Heart left ventricle (tissue), 16 donors: ENCODE data around the gene CACNA1S. TPM values are rescaled to one million over a fixed set of nuclear protein-coding genes. Genes with fewer than 3 reads are reported as not detected.

ENCODE experiments used
- ATAC-seq, 4 donors: fragments of 200-7000 bp; cut with Tn5 transposase; one replicate each; pipeline ENCODE4 v1.9.1; 2020 to 2022; ENCODE audit warnings: moderate library complexity in 4 of 4, mild to moderate bottlenecking in 3 of 4, moderate number of reproducible peaks in 1 of 4
- DNase-seq, 5 donors: peaks; one replicate each; pipeline ENCODE4 v3.0.0-alpha.2; 2020
- H3K27ac ChIP-seq, 12 donors: fragments of 200-600 bp; sonication (generic) in 4 of 12; one replicate each; pipeline versions ENCODE4 v1.5.0 to v1.8.0; 2016 to 2022; ENCODE audit warnings: mild to moderate bottlenecking in 2 of 12
- H3K27me3 ChIP-seq, 9 donors: fragments of 200-600 bp; sonication (generic) in 2 of 9; one replicate each; pipeline versions ENCODE4 v1.5.1 to v1.8.0; 2016 to 2022; ENCODE audit warnings: mild to moderate bottlenecking in 3 of 9
- H3K36me3 ChIP-seq, 9 donors: fragments of 200-600 bp; sonication (generic) in 2 of 9; one replicate each; pipeline versions ENCODE4 v1.5.0 to v1.8.0; 2018 to 2022; ENCODE audit warnings: mild to moderate bottlenecking in 2 of 9
- H3K4me1 ChIP-seq, 12 donors: fragments of 200-600 bp; sonication (generic) in 4 of 12; one replicate each; pipeline versions ENCODE4 v1.5.0 to v1.8.0; 2016 to 2022; ENCODE audit warnings: mild to moderate bottlenecking in 3 of 12
- H3K4me3 ChIP-seq, 12 donors: fragments of 200-600 bp; sonication (generic) in 4 of 12; one replicate each; pipeline versions ENCODE4 v1.5.0 to v1.8.0; 2017 to 2022; ENCODE audit warnings: mild to moderate bottlenecking in 9 of 12, moderate library complexity in 4 of 12
- H3K9me3 ChIP-seq, 12 donors: fragments of 200-600 bp; sonication (generic) in 4 of 12; one replicate each; pipeline versions ENCODE4 v1.5.0 to v1.8.0; 2016 to 2022; ENCODE audit warnings: mild to moderate bottlenecking in 1 of 12
- CTCF ChIP-seq, 12 donors: fragments of 200-600 bp; sonication (generic) in 4 of 12; IDR thresholded peaks; one replicate each; pipeline versions ENCODE4 v1.5.0 to v1.8.0; 2018 to 2022; ENCODE audit warnings: antibody characterized with exemption in 12 of 12, mild to moderate bottlenecking in 5 of 12
- POLR2A ChIP-seq, 2 donors: fragments of 450-650 bp; IDR thresholded peaks; one replicate each; pipeline ENCODE4 v1.6.1; 2017; ENCODE audit warnings: antibody characterized with exemption in 2 of 2, mild to moderate bottlenecking in 2 of 2, moderate library complexity in 2 of 2
- WGBS, 4 donors: extraction: QIAGEN DNeasy Blood & Tissue Kit in 2 of 4; methylation state at CpG; one replicate each; pipeline versions ENCODE4 v1.1.5 to v1.1.7; 2013 to 2018; 5-methylcytosine and 5-hydroxymethylcytosine counted together
- intact Hi-C, 10 donors: fragments of 100-400 bp; cut with DNase I; formaldehyde crosslinking; loops; one replicate each; pipeline versions ENCODE4 v1.11.1 to v1.14.2; 2022
- polyA plus RNA-seq, 2 donors: library from polyadenylated mRNA; stranded (reverse); fragments of 200-250 nt; gene quantifications; one replicate each; pipeline ENCODE4 v1.2.3, GENCODE V29; 2013
- total RNA-seq, 9 donors: library from RNA; depleted of rRNA in 2 of 9; stranded (reverse); fragments of >200 nt in 2 of 9; fragmentation: NEBNext Ultra II Directional in 3 of 9; extraction: Animal tissue kit (Norgen Biotek cat#: 25700) in 3 of 9; gene quantifications; one replicate each; pipeline versions ENCODE4 v1.1.0 to v1.2.4, GENCODE V29; 2016 to 2023
- donor health status: ischemic (EF 13 %, LVEDD 7.1; RV severe dilation, severe dysfunction).
- donor health status: healthy with polysubstance abuse.
- donor health status: DM: no; HTN: yes; CAD: no.
- donor health status: DM: no; HTN: no; CAD: no.
- donor health status: ischemic (EF 25% LVEDD 6.9; RV normal size, moderate dysfunction).
- donor health status: ischemic (EF 25% LVEDD 5.7; RV mildly dilated, moderate dysfunction).
- donor health status: healthy.
- donor health status: DM: yes; HTN: yes; CAD: no.
- donor health status: ischemic (EF 35%, LVEDD 5.7; RV mildly dilated, moderate dysfunction).
- donor health status: nonischemic (EF 11% LVEDD 7.7; RV severe dilation, severe dysfunction).
- donor health status: DM: yes; HTN: yes; CAD: no.
- donor health status: PGD.
- donor health status: ischemic (EF 29% LVEDD 5.4; RV normal size, mild dysfunction).
- donor health status: nonischemic (EF 23%, LVEDD 6.1; RV moderate dilation, normal function).

CACNA1S gene
- total and polyA plus RNA-seq, 11 donors = not detected

DNA sequence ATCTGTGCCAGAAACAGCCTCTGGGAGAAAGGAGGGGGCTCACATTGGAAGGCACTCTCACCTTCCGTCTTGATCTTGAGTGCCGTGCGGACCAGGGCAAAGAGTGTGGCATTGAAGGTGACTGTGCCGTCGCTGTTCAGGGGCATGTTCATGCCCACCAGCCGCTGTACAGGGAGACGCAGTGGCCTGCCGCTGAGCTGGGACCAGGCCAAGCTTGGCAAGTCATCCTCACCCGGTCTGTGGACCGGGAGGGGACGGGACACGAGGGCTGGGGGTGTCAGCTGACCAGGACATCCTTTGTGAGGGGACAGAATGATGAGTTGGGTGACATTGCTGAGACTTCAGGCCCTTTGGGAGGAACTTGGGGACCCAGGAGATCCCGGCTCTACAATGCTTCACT is 63.7 kb downstream of the CACNA1S start:
- 73 to 86% (median 82%) methylated on average over 13 of the region's 13 CpGs for WGBS, 4 donors
- Histone ChIP-seq H3K27ac (no peak overlapping the region), H3K36me3 (no peaks in the 10 kb centered on the region), H3K27me3 (peaks cover 0 to 6% (median 0%) of the 10 kb centered on the region in 9 donors), H3K4me3 (no peak overlapping the region), H3K4me1 (no peaks in the 10 kb centered on the region), H3K9me3 (no peaks in the 10 kb centered on the region)
- ATAC-seq (no peak), DNase-seq (no peak)
- intact Hi-C loops = loop anchor here in 3 of 10 donors (10.0 kb wide), 4 partner anchors 184 to 494 kb away; partner anchors contain the start of gene KIF14 (in 1 of the 3)
- no peak for TF ChIP-seq CTCF (IDR thresholded peaks at IDR 0.05)
- no peak for TF ChIP-seq POLR2A (IDR thresholded peaks at IDR 0.05)

- DNase-seq (no peak), ATAC-seq (no peak)
- H3K9me3 ChIP-seq = no peaks in the 10 kb centered on the region
- H3K4me1 ChIP-seq = peaks cover 0 to 8% (median 3%) of the 10 kb centered on the region in 12 donors
- H3K36me3 ChIP-seq = no peaks in the 10 kb centered on the region
- 76 to 88% (median 81%) methylated on average over 9 of the region's 9 CpGs for WGBS, 4 donors
- H3K27me3 ChIP-seq = peaks cover 0 to 6% (median 0%) of the 10 kb centered on the region in 9 donors
- no peak overlapping the region for H3K27ac ChIP-seq
- no peak overlapping the region for H3K4me3 ChIP-seq
- TF ChIP-seq CTCF (IDR thresholded peaks at IDR 0.05) (no peak), POLR2A (IDR thresholded peaks at IDR 0.05) (no peak)
- intact Hi-C loops = loop anchor here in 6 of 10 donors (5.0 to 10.0 kb wide), 9 partner anchors 68 to 489 kb away; partner anchors contain the start of genes CACNA1S (in 2 of the 6), KIF14 (in 2 of the 6) and INAVA (in 1 of the 6)
These were observed 68.1 kb downstream of the CACNA1S start for GRCh38 chr1:201044119-201044518.

GRCh38 chr1:201042779-201043461 is 69.3 kb downstream of the CACNA1S start:
- Histone ChIP-seq H3K9me3 (no peaks in the 10 kb centered on the region), H3K36me3 (no peaks in the 10 kb centered on the region), H3K27ac (no peak overlapping the region), H3K27me3 (no peaks in the 10 kb centered on the region), H3K4me3 (no peak overlapping the region), H3K4me1 (peaks cover 0 to 8% (median 3%) of the 10 kb centered on the region in 12 donors)
- intact Hi-C loops = loop anchor here (1.0 to 10.0 kb wide), 14 partner anchors 69 to 488 kb away; partner anchors contain the start of genes CACNA1S (in 2 of the 10), KIF14 (in 2 of the 10) and INAVA (in 1 of the 10)
- whole genome bisulfite sequencing, 4 donors = 24 to 31% (median 27%) methylated on average over 13 of the region's 13 CpGs
- ATAC-seq (peak; percentile 44 to 88 (median 84)), DNase-seq (peak in 4 of 5 donors; percentile 47 to 58 (median 54))
- TF ChIP-seq POLR2A (IDR thresholded peaks at IDR 0.05) (no peak), CTCF (IDR thresholded peaks at IDR 0.05) (peak; percentile 71 to 91 (median 83))

- Histone ChIP-seq H3K27ac (no peak overlapping the region), H3K27me3 (peaks cover 0 to 5% (median 0%) of the 10 kb centered on the region in 9 donors), H3K4me1 (peaks cover 0 to 8% (median 3%) of the 10 kb centered on the region in 12 donors), H3K36me3 (no peaks in the 10 kb centered on the region), H3K4me3 (no peak overlapping the region), H3K9me3 (no peaks in the 10 kb centered on the region)
- no peak for TF ChIP-seq POLR2A (IDR thresholded peaks at IDR 0.05)
- no peak for TF ChIP-seq CTCF (IDR thresholded peaks at IDR 0.05)
- intact Hi-C loops = loop anchor here in 6 of 10 donors (5.0 to 10.0 kb wide), 9 partner anchors 69 to 486 kb away; partner anchors contain the start of genes CACNA1S (in 2 of the 6), KIF14 (in 2 of the 6) and INAVA (in 1 of the 6)
- no peak for ATAC-seq
- 90 to 96% (median 93%) methylated on average over 2 of the region's 2 CpGs; no CpG with 5 or more reads in 1 of the 4 donors for WGBS, 4 donors
- no peak for DNase-seq
These were observed 71.2 kb downstream of the CACNA1S start for GRCh38 chr1:201041011-201041410.
